Measurements from ENCODE around the gene CCR8.
"Not testable (repeated sequence)": the region's sequence is repeated elsewhere in the genome, so short reads cannot be mapped to it uniquely, and the experiment has no call there.

The CCR8 gene

DNA sequence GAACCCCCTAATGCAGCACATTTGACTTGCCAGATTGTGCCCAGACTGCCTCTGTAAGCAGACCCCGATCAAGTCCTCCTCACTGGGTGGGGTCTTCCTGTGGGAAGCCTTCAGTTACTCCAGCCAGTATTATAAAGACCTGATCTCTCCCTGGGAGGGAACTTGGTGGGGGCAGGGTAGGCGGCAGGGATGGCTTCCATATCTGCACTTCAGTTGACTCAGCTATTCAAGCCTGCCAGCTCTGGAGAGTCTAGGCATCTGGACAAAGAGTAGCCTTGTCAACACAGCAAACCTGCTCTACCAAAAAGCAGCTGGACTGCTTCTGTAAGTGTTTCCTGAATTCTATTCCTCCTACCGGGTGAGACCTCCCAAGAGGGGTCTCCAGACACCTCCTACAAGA lies 32.7 kb downstream of the CCR8 start:
- peaks cover 12 to 13% of the 10 kb centered on the region in 2 experiments for H3K4me1 ChIP-seq (ENCODE audit: control insufficient read depth in 1 of 2, insufficient read depth in 1 of 2, low read depth in 1 of 2, low read length in 1 of 2)
- H3K9me3 ChIP-seq: no peaks in the 10 kb centered on the region
- peaks cover 5% of the 10 kb centered on the region for H3K27me3 ChIP-seq
- no peaks in the 10 kb centered on the region for H3K36me3 ChIP-seq
- H3K4me3 ChIP-seq (ENCODE audit: low read depth in 1 of 2, low read length in 1 of 2): no peak overlapping the region
- no peak overlapping the region for H3K27ac ChIP-seq
- TF ChIP-seq, protein P1, sequence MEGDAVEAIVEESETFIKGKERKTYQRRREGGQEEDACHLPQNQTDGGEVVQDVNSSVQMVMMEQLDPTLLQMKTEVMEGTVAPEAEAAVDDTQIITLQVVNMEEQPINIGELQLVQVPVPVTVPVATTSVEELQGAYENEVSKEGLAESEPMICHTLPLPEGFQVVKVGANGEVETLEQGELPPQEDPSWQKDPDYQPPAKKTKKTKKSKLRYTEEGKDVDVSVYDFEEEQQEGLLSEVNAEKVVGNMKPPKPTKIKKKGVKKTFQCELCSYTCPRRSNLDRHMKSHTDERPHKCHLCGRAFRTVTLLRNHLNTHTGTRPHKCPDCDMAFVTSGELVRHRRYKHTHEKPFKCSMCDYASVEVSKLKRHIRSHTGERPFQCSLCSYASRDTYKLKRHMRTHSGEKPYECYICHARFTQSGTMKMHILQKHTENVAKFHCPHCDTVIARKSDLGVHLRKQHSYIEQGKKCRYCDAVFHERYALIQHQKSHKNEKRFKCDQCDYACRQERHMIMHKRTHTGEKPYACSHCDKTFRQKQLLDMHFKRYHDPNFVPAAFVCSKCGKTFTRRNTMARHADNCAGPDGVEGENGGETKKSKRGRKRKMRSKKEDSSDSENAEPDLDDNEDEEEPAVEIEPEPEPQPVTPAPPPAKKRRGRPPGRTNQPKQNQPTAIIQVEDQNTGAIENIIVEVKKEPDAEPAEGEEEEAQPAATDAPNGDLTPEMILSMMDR (IDR thresholded peaks at IDR 0.05): no peak

DNA sequence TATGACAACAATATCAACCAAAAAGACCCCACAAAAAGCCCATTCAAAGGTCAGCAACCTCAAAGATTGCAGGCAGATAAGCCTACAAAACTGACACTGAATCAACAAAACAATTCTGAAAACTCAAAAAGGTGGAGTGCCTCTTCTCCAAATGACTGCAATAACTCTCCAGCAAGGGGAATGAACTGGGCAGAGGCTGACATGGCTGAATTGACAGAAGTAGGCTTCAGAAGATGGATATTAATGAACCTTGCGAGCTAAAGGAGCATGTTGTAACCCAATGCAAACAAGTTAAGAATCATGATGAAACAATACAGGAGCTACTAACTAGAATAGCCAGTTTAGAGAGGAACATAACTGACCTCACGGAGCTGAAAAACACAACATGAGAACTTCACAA lies 33.3 kb downstream of the CCR8 start:
- H3K9me3 ChIP-seq: no peaks in the 10 kb centered on the region
- TF ChIP-seq, protein P1 (IDR thresholded peaks at IDR 0.05): no peak
- H3K4me3 ChIP-seq (ENCODE audit: low read depth in 1 of 2, low read length in 1 of 2): no peak overlapping the region
- peaks cover 12 to 13% of the 10 kb centered on the region in 2 experiments for H3K4me1 ChIP-seq (ENCODE audit: control insufficient read depth in 1 of 2, insufficient read depth in 1 of 2, low read depth in 1 of 2, low read length in 1 of 2)
- no peaks in the 10 kb centered on the region for H3K36me3 ChIP-seq
- no peaks in the 10 kb centered on the region for H3K27me3 ChIP-seq
- no peak overlapping the region for H3K27ac ChIP-seq

DNA sequence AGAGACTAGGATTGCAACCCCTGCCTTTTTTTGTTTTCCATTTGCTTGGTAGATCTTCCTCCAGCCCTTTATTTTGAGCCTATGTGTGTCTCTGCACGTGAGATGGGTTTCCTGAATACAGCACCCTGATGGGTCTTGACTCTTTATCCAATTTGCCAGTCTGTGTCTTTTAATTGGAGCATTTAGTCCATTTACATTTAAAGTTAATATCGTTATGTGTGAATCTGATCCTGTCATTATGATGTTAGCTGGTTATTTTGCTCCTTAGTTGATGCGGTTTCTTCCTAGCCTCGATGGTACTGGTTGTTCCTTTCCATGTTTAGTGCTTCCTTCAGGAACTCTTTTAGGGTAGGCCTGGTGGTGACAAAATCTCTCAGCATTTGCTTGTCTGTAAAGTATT lies 40.9 kb downstream of the CCR8 start:
- not testable (repeated sequence) for H3K27me3 ChIP-seq; H3K4me3 ChIP-seq (ENCODE audit: low read depth in 1 of 2, low read length in 1 of 2); H3K36me3 ChIP-seq; H3K9me3 ChIP-seq; H3K4me1 ChIP-seq (ENCODE audit: control insufficient read depth in 1 of 2, insufficient read depth in 1 of 2, low read depth in 1 of 2, low read length in 1 of 2); H3K27ac ChIP-seq

DNA sequence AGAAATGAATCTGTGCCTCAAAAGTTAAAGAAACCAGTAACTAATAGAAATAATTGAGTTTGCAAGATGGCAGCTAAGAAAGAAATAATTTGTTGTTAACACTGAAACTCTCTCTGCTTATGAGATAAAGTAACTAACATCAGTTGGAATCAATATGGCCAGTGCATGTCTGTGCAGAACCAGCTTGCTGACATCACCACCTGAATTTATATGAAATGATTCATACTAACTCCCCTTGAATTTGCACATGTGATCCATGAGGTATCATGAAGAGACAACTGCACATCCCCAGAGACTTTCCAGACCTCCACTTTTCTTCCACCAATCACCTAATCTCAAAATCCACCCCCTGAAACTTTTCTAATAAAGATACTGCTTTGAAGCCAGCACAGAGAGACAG lies 43.3 kb downstream of the CCR8 start:
- TF ChIP-seq, protein P1 (IDR thresholded peaks at IDR 0.05): no peak
- no peak overlapping the region for H3K4me3 ChIP-seq (ENCODE audit: low read depth in 1 of 2, low read length in 1 of 2)
- no peaks in the 10 kb centered on the region for H3K36me3 ChIP-seq
- no peaks in the 10 kb centered on the region for H3K9me3 ChIP-seq
- H3K27me3 ChIP-seq: peaks cover 3% of the 10 kb centered on the region
- H3K27ac ChIP-seq: no peak overlapping the region
- H3K4me1 ChIP-seq (ENCODE audit: control insufficient read depth in 1 of 2, insufficient read depth in 1 of 2, low read depth in 1 of 2, low read length in 1 of 2): no peaks in the 10 kb centered on the region

DNA sequence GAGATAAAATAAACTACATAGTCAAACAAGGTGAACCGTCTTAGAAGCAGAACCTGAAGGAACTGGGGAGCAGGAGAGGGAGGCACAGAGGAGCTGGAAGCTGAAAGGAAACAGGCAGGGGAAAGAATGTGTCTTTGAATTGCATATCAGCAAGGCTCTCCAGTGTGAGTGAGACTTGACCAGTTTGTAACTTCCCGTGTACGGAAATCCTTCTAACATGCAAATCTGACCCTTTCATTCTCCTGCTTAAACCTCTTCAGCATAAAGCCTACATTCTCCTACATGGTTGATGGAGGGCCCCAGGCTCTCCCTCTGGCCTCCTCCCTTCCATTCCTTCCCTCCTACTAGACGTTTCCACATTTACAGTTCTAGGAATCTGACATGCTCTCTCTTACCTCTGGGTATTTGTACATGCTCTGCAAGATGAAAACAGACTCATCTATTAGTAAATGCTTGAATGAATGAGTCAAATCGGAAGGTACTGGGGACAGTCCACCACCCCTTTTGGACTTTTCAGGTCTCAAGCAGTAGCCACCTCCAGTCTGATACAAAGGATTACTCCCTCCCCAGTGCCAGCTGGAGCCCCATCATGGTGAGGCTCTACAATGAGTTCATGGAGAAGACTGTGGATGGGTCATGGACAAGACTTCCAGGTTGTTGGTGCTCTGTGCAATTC lies 47.6 kb downstream of the CCR8 start:
- Histone ChIP-seq H3K4me1 (ENCODE audit: control insufficient read depth in 1 of 2, insufficient read depth in 1 of 2, low read depth in 1 of 2, low read length in 1 of 2) (no peaks in the 10 kb centered on the region), H3K4me3 (ENCODE audit: low read depth in 1 of 2, low read length in 1 of 2) (no peak overlapping the region), H3K27me3 (peaks cover 3% of the 10 kb centered on the region), H3K36me3 (no peaks in the 10 kb centered on the region), H3K27ac (no peak overlapping the region), H3K9me3 (no peaks in the 10 kb centered on the region)
- TF ChIP-seq, protein P1 (IDR thresholded peaks at IDR 0.05): no peak

DNA sequence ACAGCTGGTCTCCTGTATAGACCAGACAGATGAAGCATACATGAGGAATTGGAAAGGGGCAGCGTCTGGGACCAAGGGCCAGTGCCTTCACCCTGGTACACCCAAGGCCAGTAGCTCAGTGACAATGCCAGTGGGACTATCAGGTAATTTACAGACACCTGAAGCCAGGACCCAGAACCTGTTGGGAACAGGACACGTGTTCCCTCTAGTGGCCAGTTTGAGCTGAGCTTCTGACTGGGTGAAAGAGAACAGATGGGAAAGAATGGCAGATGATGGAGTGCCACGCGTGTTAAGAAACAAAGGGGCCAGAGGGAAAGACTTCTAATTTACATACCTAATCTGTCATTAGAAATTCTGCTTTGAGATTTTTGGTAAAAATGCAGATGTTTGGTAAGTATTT lies 48.6 kb downstream of the CCR8 start:
- H3K36me3 ChIP-seq: no peaks in the 10 kb centered on the region
- H3K4me3 ChIP-seq (ENCODE audit: low read depth in 1 of 2, low read length in 1 of 2): no peak overlapping the region
- H3K27me3 ChIP-seq: peaks cover 3% of the 10 kb centered on the region
- no peaks in the 10 kb centered on the region for H3K9me3 ChIP-seq
- H3K4me1 ChIP-seq (ENCODE audit: control insufficient read depth in 1 of 2, insufficient read depth in 1 of 2, low read depth in 1 of 2, low read length in 1 of 2): peaks cover 2 to 4% of the 10 kb centered on the region in 2 experiments
- H3K27ac ChIP-seq: no peak overlapping the region
- TF ChIP-seq, protein P1 (IDR thresholded peaks at IDR 0.05): no peak

All from neutrophil (primary cell).